Measurements from ENCODE around the gene UROC1. TPM values are rescaled to one million over a fixed set of nuclear protein-coding genes. Genes with fewer than 3 reads are reported as not detected.

UROC1 gene
- total RNA-seq, 1 donor from 2014 or later, result not detected

GRCh38 chr3:126483321-126483761 lies 34.2 kb downstream of the UROC1 start:
- H3K9me3 Mint-ChIP-seq (ENCODE audit: unreplicated experiment), result peaks cover 3% of the 10 kb centered on the region
- H3K4me1 Mint-ChIP-seq (ENCODE audit: low read depth, unreplicated experiment), result peaks cover 32% of the 10 kb centered on the region
- no peaks in the 10 kb centered on the region for H3K36me3 Mint-ChIP-seq (ENCODE audit: unreplicated experiment)
- DNase-seq, result no peak
- peaks cover 8% of the 10 kb centered on the region for H3K27me3 Mint-ChIP-seq (ENCODE audit: unreplicated experiment)
- TF ChIP-seq, protein P1, sequence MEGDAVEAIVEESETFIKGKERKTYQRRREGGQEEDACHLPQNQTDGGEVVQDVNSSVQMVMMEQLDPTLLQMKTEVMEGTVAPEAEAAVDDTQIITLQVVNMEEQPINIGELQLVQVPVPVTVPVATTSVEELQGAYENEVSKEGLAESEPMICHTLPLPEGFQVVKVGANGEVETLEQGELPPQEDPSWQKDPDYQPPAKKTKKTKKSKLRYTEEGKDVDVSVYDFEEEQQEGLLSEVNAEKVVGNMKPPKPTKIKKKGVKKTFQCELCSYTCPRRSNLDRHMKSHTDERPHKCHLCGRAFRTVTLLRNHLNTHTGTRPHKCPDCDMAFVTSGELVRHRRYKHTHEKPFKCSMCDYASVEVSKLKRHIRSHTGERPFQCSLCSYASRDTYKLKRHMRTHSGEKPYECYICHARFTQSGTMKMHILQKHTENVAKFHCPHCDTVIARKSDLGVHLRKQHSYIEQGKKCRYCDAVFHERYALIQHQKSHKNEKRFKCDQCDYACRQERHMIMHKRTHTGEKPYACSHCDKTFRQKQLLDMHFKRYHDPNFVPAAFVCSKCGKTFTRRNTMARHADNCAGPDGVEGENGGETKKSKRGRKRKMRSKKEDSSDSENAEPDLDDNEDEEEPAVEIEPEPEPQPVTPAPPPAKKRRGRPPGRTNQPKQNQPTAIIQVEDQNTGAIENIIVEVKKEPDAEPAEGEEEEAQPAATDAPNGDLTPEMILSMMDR (IDR thresholded peaks at IDR 0.05; ENCODE audit: partially characterized antibody, unreplicated experiment), result no peak
- H3K4me3 Mint-ChIP-seq (ENCODE audit: unreplicated experiment), result no peak overlapping the region
- H3K27ac Mint-ChIP-seq (ENCODE audit: unreplicated experiment), result no peak overlapping the region

DNA sequence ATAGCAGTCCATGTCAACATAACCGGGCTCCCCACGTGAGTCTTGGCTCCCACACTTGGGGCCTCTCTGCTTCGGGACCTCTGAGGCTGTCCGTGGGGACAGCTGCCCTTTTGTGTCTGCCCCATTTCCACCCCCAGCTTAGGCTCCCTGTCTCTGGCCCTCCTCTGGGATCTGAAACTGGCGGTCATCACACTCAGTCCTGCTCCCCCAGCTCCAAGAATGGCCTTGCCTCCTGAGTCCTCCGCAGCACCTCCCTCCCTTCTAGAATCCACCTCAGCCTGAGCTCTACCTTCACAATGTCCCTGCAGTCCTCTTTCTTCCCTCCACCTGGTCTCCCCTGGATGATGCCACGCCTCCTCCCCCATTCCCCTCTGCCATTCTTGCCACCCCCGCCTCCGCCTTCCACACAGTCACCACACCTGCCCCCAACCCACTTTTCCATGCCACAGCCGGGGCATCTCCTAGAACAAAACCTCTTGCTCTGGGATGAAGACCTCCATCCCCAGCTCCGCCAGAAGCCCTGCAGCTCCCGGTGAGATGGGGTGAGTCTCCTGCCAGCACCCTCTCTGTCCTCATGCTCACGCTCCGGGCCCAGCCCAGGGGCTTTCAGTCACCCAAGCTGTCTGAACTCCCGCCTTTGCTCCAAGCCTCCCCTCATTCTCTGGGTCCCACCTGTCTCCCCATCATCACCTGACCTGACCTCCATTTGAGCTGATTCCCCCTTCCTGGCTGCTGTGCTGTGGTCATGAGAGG lies 34.9 kb downstream of the UROC1 start:
- no peak for DNase-seq
- Mint-ChIP-seq H3K4me1 (ENCODE audit: low read depth, unreplicated experiment) (peaks cover 29% of the 10 kb centered on the region), H3K36me3 (ENCODE audit: unreplicated experiment) (no peaks in the 10 kb centered on the region), H3K27me3 (ENCODE audit: unreplicated experiment) (peaks cover 6% of the 10 kb centered on the region), H3K4me3 (ENCODE audit: unreplicated experiment) (no peak overlapping the region), H3K27ac (ENCODE audit: unreplicated experiment) (no peak overlapping the region), H3K9me3 (ENCODE audit: unreplicated experiment) (peaks cover 3% of the 10 kb centered on the region)
- TF ChIP-seq, protein P1 (IDR thresholded peaks at IDR 0.05; ENCODE audit: partially characterized antibody, unreplicated experiment), result no peak

- H3K27me3 Mint-ChIP-seq (ENCODE audit: unreplicated experiment), result peaks cover 8% of the 10 kb centered on the region
- no peak for DNase-seq
- TF ChIP-seq, protein P1 (IDR thresholded peaks at IDR 0.05; ENCODE audit: partially characterized antibody, unreplicated experiment), result no peak
- peak overlapping the region; percentile 25 for H3K4me3 Mint-ChIP-seq (ENCODE audit: unreplicated experiment)
- H3K9me3 Mint-ChIP-seq (ENCODE audit: unreplicated experiment), result peaks cover 5% of the 10 kb centered on the region
- peaks cover 31% of the 10 kb centered on the region for H3K4me1 Mint-ChIP-seq (ENCODE audit: low read depth, unreplicated experiment)
- H3K27ac Mint-ChIP-seq (ENCODE audit: unreplicated experiment), result no peak overlapping the region
- H3K36me3 Mint-ChIP-seq (ENCODE audit: unreplicated experiment), result no peaks in the 10 kb centered on the region
Measured at GRCh38 chr3:126481808-126482502, 35.6 kb downstream of the UROC1 start.

DNA sequence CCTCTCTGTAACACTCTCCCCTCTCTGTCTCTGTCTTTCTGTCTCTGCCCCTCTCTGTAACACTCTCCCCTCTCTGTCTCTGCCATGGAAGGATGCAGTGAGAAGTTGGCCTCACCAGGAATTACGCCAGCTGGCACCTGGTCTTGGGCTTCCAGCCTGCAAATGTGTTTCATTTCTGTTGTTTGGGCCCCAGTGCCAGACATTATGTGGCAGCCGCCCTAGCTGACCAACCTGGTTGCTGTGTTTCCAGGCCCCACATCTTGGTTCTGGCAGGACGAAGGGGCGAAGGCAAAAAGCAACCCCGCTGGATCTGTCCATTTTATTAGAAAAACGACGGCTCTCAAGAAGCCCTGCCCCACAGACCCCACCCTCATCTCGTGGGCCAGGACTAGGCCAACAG lies 36.7 kb downstream of the UROC1 start:
- Mint-ChIP-seq H3K4me1 (ENCODE audit: low read depth, unreplicated experiment) (peaks cover 28% of the 10 kb centered on the region), H3K36me3 (ENCODE audit: unreplicated experiment) (no peaks in the 10 kb centered on the region), H3K4me3 (ENCODE audit: unreplicated experiment) (no peak overlapping the region), H3K27ac (ENCODE audit: unreplicated experiment) (peak overlapping the region; percentile 31), H3K9me3 (ENCODE audit: unreplicated experiment) (peaks cover 7% of the 10 kb centered on the region), H3K27me3 (ENCODE audit: unreplicated experiment) (peaks cover 12% of the 10 kb centered on the region)
- DNase-seq, result no peak
- TF ChIP-seq, protein P1 (IDR thresholded peaks at IDR 0.05; ENCODE audit: partially characterized antibody, unreplicated experiment), result no peak

GRCh38 chr3:126480206-126480605 lies 37.4 kb downstream of the UROC1 start:
- H3K4me3 Mint-ChIP-seq (ENCODE audit: unreplicated experiment), result no peak overlapping the region
- peaks cover 12% of the 10 kb centered on the region for H3K27me3 Mint-ChIP-seq (ENCODE audit: unreplicated experiment)
- H3K9me3 Mint-ChIP-seq (ENCODE audit: unreplicated experiment), result peaks cover 7% of the 10 kb centered on the region
- no peak overlapping the region for H3K27ac Mint-ChIP-seq (ENCODE audit: unreplicated experiment)
- peaks cover 26% of the 10 kb centered on the region for H3K4me1 Mint-ChIP-seq (ENCODE audit: low read depth, unreplicated experiment)
- TF ChIP-seq, protein P1 (IDR thresholded peaks at IDR 0.05; ENCODE audit: partially characterized antibody, unreplicated experiment), result no peak
- no peaks in the 10 kb centered on the region for H3K36me3 Mint-ChIP-seq (ENCODE audit: unreplicated experiment)
- no peak for DNase-seq
